Osteocyte (in vitro differentiated cells): ENCODE data around the gene ITGA3. TPM values are rescaled to one million over a fixed set of nuclear protein-coding genes. Genes with fewer than 3 reads are reported as not detected.

ENCODE experiments used
- DNase-seq: peaks from one replicate; pipeline ENCODE4 v3.0.0; 2021; ENCODE audit warnings: mixed read lengths; ENCODE audit not compliant: unreplicated experiment; ENCODE audit errors: extremely low spot score
- H3K27ac Mint-ChIP-seq: one replicate; pipeline ENCODE4 v1.8.0; 2021; ENCODE audit warnings: mild to moderate bottlenecking, mixed read lengths; ENCODE audit not compliant: unreplicated experiment
- H3K27me3 Mint-ChIP-seq: one replicate; pipeline ENCODE4 v1.8.0; 2021; ENCODE audit warnings: mixed read lengths; ENCODE audit not compliant: unreplicated experiment
- H3K36me3 Mint-ChIP-seq: one replicate; pipeline ENCODE4 v1.8.0; 2021; ENCODE audit warnings: mixed read lengths; ENCODE audit not compliant: unreplicated experiment
- H3K4me1 Mint-ChIP-seq: one replicate; pipeline ENCODE4 v1.8.0; 2021; ENCODE audit warnings: mixed read lengths; ENCODE audit not compliant: unreplicated experiment
- H3K4me3 Mint-ChIP-seq: one replicate; pipeline ENCODE4 v1.8.0; 2021; ENCODE audit warnings: mild to moderate bottlenecking, moderate library complexity, mixed read lengths; ENCODE audit not compliant: unreplicated experiment
- H3K9me3 Mint-ChIP-seq: one replicate; pipeline ENCODE4 v1.8.0; 2021; ENCODE audit warnings: mixed read lengths; ENCODE audit not compliant: unreplicated experiment
- CTCF ChIP-seq: fragments of 200-600 bp; sonication (generic); IDR thresholded peaks from 2 replicates; pipeline ENCODE4 v1.5.0; 2021; ENCODE audit warnings: antibody characterized with exemption, mild to moderate bottlenecking, moderate library complexity
- total RNA-seq: library from RNA; stranded (reverse); gene quantifications from 2 replicates; pipeline ENCODE4 v1.2.1, GENCODE V29; 2021

Gene ITGA3
- total RNA-seq, 1 donor from 2014 or later = 201 TPM

DNA sequence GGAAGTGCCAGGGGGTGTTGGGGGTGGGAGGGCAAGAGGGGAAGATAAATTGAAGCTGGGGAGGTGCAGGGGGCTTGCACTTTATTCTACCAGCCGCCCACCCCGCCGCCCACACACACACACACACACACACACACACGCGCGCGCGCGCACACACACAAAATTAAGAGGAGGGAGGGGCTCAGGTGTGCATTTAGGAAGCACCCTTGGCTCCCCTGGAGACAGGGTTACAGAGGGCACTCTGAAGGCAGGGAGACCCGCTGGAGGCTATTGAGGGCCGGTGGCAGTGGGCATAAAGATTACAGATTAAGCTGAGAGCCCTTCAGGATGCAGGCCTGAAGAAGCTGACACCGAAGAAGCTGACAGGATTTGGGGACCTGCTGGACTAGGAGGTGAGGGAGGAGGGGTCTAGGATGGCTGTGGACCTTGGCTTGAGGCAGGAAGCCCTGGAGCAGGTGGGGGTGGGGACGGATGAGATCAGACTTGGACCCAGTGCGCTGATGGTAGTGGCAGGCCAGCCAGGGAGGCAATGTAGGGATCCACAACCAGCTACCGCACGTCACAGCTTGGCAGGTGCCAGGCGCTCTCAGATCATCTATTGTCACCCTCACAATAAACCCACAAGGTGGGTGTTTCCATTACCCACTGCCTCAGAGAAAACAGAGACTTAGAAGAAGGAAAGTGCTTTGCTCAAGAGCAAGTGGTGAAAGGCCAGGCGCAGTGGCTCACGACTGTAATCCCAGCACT, 74.8 kb downstream of the ITGA3 start:
- Mint-ChIP-seq H3K27me3 (no peaks in the 10 kb centered on the region), H3K27ac (peak overlapping the region; percentile 57), H3K9me3 (no peaks in the 10 kb centered on the region), H3K36me3 (peaks cover 3% of the 10 kb centered on the region), H3K4me3 (peak overlapping the region; percentile 70), H3K4me1 (peaks cover 49% of the 10 kb centered on the region)
- DNase-seq = no peak
- TF ChIP-seq CTCF = no peak

- H3K4me1 Mint-ChIP-seq = peaks cover 61% of the 10 kb centered on the region
- H3K36me3 Mint-ChIP-seq = peaks cover 13% of the 10 kb centered on the region
- TF ChIP-seq CTCF = no peak
- H3K9me3 Mint-ChIP-seq = no peaks in the 10 kb centered on the region
- no peaks in the 10 kb centered on the region for H3K27me3 Mint-ChIP-seq
- no peak for DNase-seq
- H3K27ac Mint-ChIP-seq = peak overlapping the region; percentile 67
- no peak overlapping the region for H3K4me3 Mint-ChIP-seq
These were observed 76.3 kb downstream of the ITGA3 start for GRCh38 chr17:50132104-50132794.

DNA sequence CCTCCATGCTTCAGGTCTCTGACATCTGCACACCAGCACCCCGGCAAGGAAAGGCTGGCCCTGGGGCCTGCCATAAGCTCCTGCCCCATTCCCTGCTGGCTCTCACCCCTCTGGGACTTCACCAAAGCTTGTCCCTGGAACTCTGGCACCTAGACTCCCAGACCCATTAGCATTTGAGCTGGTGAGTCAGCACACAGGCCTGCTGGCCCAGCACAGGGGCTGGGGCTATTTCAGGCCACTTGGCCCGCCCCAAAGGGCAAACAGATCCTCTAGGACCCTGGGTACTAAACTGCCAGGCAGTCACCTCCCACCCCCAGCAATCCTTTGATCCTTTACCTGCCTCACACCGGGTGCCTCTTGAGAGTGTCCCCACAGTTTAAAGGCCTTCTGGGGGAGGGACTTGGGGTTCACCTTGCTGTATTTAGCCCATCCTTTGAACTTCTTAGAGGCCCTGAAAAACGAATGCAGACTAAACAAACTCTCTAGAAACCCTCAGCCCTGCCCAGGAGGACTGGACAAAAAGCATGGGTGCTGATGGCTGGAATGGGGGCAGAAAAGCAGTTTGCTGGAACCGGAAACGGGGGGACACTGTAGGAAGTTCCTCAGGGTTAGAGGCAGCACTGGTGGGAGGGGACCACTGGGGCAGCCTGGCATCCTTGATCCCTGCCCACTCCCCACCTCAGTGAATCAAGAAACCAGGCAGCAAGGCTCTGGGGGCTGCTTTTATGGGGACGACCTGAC, 77.3 kb downstream of the ITGA3 start:
- Mint-ChIP-seq H3K36me3 (peaks cover 21% of the 10 kb centered on the region), H3K4me3 (no peak overlapping the region), H3K27me3 (no peaks in the 10 kb centered on the region), H3K27ac (peak overlapping the region; percentile 79), H3K9me3 (no peaks in the 10 kb centered on the region), H3K4me1 (peaks cover 59% of the 10 kb centered on the region)
- DNase-seq = no peak
- TF ChIP-seq CTCF = no peak

DNA sequence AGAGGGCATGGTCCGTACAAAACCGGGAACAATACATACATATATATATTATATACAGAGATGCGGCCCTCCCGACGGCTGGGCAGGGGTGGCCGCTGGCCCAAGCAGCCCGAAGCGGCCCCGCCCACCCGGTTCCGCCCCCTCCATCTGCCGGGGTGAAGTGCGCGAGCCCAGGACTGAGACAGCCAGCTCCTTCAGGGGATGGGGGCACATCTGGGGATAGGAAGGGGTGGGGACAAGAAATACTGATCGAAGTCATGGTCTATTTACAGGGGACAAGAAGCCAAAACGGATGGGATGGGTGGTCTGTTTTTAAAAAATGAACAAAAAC, 77.8 kb downstream of the ITGA3 start:
- H3K27ac Mint-ChIP-seq = peak overlapping the region; percentile 79
- no peak overlapping the region for H3K4me3 Mint-ChIP-seq
- no peaks in the 10 kb centered on the region for H3K9me3 Mint-ChIP-seq
- H3K27me3 Mint-ChIP-seq = no peaks in the 10 kb centered on the region
- peaks cover 55% of the 10 kb centered on the region for H3K4me1 Mint-ChIP-seq
- no peak for DNase-seq
- TF ChIP-seq CTCF = no peak
- peaks cover 26% of the 10 kb centered on the region for H3K36me3 Mint-ChIP-seq
